Measurements from ENCODE around the gene E2F2. TPM values are rescaled to one million over a fixed set of nuclear protein-coding genes. Genes with fewer than 3 reads are reported as not detected.

The E2F2 gene
- polyA plus RNA-seq, 1 donor (not counting 4 experiments of a cell fraction or from before 2014, with no cell fraction given): 0.05 TPM

GRCh38 chr1:23492132-23492720 lies 38.8 kb downstream of the E2F2 start:
- dilution Hi-C loops (cut with MboI; ENCODE audit: extremely low pct_ligation_motif_present, low sequenced_read_pairs): no loop called here
- TF ChIP-seq, protein P1, sequence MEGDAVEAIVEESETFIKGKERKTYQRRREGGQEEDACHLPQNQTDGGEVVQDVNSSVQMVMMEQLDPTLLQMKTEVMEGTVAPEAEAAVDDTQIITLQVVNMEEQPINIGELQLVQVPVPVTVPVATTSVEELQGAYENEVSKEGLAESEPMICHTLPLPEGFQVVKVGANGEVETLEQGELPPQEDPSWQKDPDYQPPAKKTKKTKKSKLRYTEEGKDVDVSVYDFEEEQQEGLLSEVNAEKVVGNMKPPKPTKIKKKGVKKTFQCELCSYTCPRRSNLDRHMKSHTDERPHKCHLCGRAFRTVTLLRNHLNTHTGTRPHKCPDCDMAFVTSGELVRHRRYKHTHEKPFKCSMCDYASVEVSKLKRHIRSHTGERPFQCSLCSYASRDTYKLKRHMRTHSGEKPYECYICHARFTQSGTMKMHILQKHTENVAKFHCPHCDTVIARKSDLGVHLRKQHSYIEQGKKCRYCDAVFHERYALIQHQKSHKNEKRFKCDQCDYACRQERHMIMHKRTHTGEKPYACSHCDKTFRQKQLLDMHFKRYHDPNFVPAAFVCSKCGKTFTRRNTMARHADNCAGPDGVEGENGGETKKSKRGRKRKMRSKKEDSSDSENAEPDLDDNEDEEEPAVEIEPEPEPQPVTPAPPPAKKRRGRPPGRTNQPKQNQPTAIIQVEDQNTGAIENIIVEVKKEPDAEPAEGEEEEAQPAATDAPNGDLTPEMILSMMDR (optimal IDR thresholded peaks at IDR 0.05 in 1 of 3, IDR thresholded peaks at IDR 0.05 in 1 of 3, conservative IDR thresholded peaks at IDR 0.05 in 1 of 3; ENCODE audit: extremely low read depth in 1 of 3, insufficient read depth in 2 of 3, low read length in 3 of 3): no peak
- no peak for TF ChIP-seq EZH2 (IDR thresholded peaks at IDR 0.05; ENCODE audit: low read length)
- no peak for FAIRE-seq

DNA sequence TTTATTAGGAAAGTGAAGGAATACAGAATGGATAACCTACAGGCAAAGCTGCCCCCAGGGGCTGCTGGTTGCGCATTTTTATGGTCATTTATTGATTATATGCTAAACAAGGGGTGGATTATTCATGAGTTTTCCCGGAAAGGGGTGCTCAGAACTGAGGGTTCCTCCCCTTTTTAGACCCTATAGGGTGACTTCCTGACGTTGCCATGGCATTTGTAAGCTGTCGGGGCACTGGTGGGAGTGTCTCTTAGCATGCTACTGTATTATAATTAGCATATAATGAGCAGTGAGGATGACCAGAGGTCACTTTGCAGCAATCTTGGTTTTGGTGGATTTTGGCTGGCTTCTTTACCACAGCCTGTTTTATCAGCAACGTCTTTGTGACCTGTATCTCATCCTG lies 41.2 kb downstream of the E2F2 start:
- peaks cover 3% of the 10 kb centered on the region for H3K27me3 ChIP-seq (ENCODE audit: control insufficient read depth, extremely low read depth, insufficient read depth, low read length)
- TF ChIP-seq EZH2 (IDR thresholded peaks at IDR 0.05; ENCODE audit: low read length): no peak
- TF ChIP-seq, protein P1 (optimal IDR thresholded peaks at IDR 0.05 in 1 of 3, IDR thresholded peaks at IDR 0.05 in 1 of 3, conservative IDR thresholded peaks at IDR 0.05 in 1 of 3; ENCODE audit: extremely low read depth in 1 of 3, insufficient read depth in 2 of 3, low read length in 3 of 3): no peak
- FAIRE-seq: no peak
- no peaks in the 10 kb centered on the region for H3K9me1 ChIP-seq (ENCODE audit: control insufficient read depth, extremely low read depth, insufficient read depth, low read length)
- no peak overlapping the region for H3K4me3 ChIP-seq (ENCODE audit: control insufficient read depth in 2 of 3, extremely low read depth in 1 of 3, insufficient read depth in 2 of 3, low read depth in 1 of 3, low read length in 3 of 3)
- H3K27ac ChIP-seq (ENCODE audit: control insufficient read depth, insufficient read depth, low read length): no peak overlapping the region
- H3K9me3 ChIP-seq (ENCODE audit: control insufficient read depth, low read depth, low read length): no peaks in the 10 kb centered on the region
- dilution Hi-C loops (cut with MboI; ENCODE audit: extremely low pct_ligation_motif_present, low sequenced_read_pairs): no loop called here
- H3K9ac ChIP-seq (ENCODE audit: control insufficient read depth, extremely low read depth, insufficient read depth, low read length): no peak overlapping the region
- no peak overlapping the region for H2AFZ ChIP-seq (ENCODE audit: control insufficient read depth, low read length)
- H3K36me3 ChIP-seq (ENCODE audit: control insufficient read depth in 2 of 2, extremely low read depth in 1 of 2, insufficient read depth in 2 of 2, low read length in 2 of 2): no peaks in the 10 kb centered on the region
- no peak for DNase-seq (ENCODE audit: low read depth, low spot score)
- no peaks in the 10 kb centered on the region for H3K79me2 ChIP-seq (ENCODE audit: control insufficient read depth, insufficient read depth, low read length)
- H3K4me1 ChIP-seq (ENCODE audit: control insufficient read depth, extremely low read depth, insufficient read depth, low read length): no peaks in the 10 kb centered on the region
- no peak overlapping the region for H3K4me2 ChIP-seq (ENCODE audit: control insufficient read depth, extremely low read depth, insufficient read depth, low read depth, low read length)
- H4K20me1 ChIP-seq (ENCODE audit: control insufficient read depth, extremely low read depth, insufficient read depth, low read length): no peaks in the 10 kb centered on the region

More at GRCh38 chr1:23492132-23492720, 38.8 kb downstream of the E2F2 start:
- no peak overlapping the region for H3K9ac ChIP-seq (ENCODE audit: control insufficient read depth, extremely low read depth, insufficient read depth, low read length)
- H3K9me3 ChIP-seq (ENCODE audit: control insufficient read depth, low read depth, low read length): no peaks in the 10 kb centered on the region
- H3K9me1 ChIP-seq (ENCODE audit: control insufficient read depth, extremely low read depth, insufficient read depth, low read length): no peaks in the 10 kb centered on the region
- H3K27ac ChIP-seq (ENCODE audit: control insufficient read depth, insufficient read depth, low read length): no peak overlapping the region
- H2AFZ ChIP-seq (ENCODE audit: control insufficient read depth, low read length): no peak overlapping the region
- no peak for DNase-seq (ENCODE audit: low read depth, low spot score)
- H3K4me3 ChIP-seq (ENCODE audit: control insufficient read depth in 2 of 3, extremely low read depth in 1 of 3, insufficient read depth in 2 of 3, low read depth in 1 of 3, low read length in 3 of 3): no peak overlapping the region
- H3K4me1 ChIP-seq (ENCODE audit: control insufficient read depth, extremely low read depth, insufficient read depth, low read length): no peaks in the 10 kb centered on the region
- H3K4me2 ChIP-seq (ENCODE audit: control insufficient read depth, extremely low read depth, insufficient read depth, low read depth, low read length): no peak overlapping the region
- H3K36me3 ChIP-seq (ENCODE audit: control insufficient read depth in 2 of 2, extremely low read depth in 1 of 2, insufficient read depth in 2 of 2, low read length in 2 of 2): no peaks in the 10 kb centered on the region
- no peaks in the 10 kb centered on the region for H3K79me2 ChIP-seq (ENCODE audit: control insufficient read depth, insufficient read depth, low read length)
- H3K27me3 ChIP-seq (ENCODE audit: control insufficient read depth, extremely low read depth, insufficient read depth, low read length): peaks cover 3% of the 10 kb centered on the region
- no peaks in the 10 kb centered on the region for H4K20me1 ChIP-seq (ENCODE audit: control insufficient read depth, extremely low read depth, insufficient read depth, low read length)

Measured in keratinocyte (primary cell).